Thyroid gland (tissue), 4 donors: Measurements from ENCODE around the gene RNF144A. TPM values are rescaled to one million over a fixed set of nuclear protein-coding genes. Genes with fewer than 3 reads are reported as not detected.

ENCODE experiments used
- DNase-seq, 2 donors: peaks; one replicate each; pipeline ENCODE4 v3.0.0-alpha.2; 2019
- H3K27ac ChIP-seq, 3 donors: fragments of 200-600 bp; sonication (generic); 1 replicate in 2 of 3; 2 replicates in 1 of 3; pipeline ENCODE4 v1.5.1; 2016 to 2019; ENCODE audit warnings: mild to moderate bottlenecking in 1 of 3, moderate library complexity in 1 of 3
- H3K27me3 ChIP-seq: fragments of 200-600 bp; sonication (generic); one replicate; pipeline ENCODE4 v1.5.1; 2019
- H3K36me3 ChIP-seq, 2 donors: fragments of 200-600 bp; sonication (generic); one replicate each; pipeline ENCODE4 v1.5.1; 2016 to 2019
- H3K4me1 ChIP-seq, 2 donors: fragments of 200-600 bp; sonication (generic); one replicate each; pipeline ENCODE4 v1.5.1; 2017 to 2019
- H3K4me3 ChIP-seq, 3 donors: fragments of 200-600 bp; sonication (generic); replicated peaks in 1 of 3; 1 replicate in 2 of 3; 2 replicates in 1 of 3; pipeline ENCODE4 v1.5.1; 2016; ENCODE audit warnings: mild to moderate bottlenecking in 1 of 3
- H3K9me3 ChIP-seq: fragments of 200-600 bp; sonication (generic); one replicate; pipeline ENCODE4 v1.5.1; 2017
- CTCF ChIP-seq, 6 experiments: fragments of 200-600 bp in 3 of 6; fragments of 450-650 bp in 3 of 6; sonication (generic) in 3 of 6; IDR thresholded peaks; one replicate each; pipeline ENCODE4 v1.5.1; 2016 to 2019; ENCODE audit warnings: antibody characterized with exemption in 6 of 6, mild to moderate bottlenecking in 2 of 6, inconsistent platforms in 1 of 6, moderate library complexity in 1 of 6
- POLR2A ChIP-seq, 2 donors: fragments of 450-650 bp; IDR thresholded peaks; one replicate each; pipeline ENCODE4 v1.6.1; 2017; ENCODE audit warnings: antibody characterized with exemption in 2 of 2, mild to moderate bottlenecking in 2 of 2, moderate library complexity in 1 of 2
- WGBS, 2 donors: methylation state at CpG; one replicate each; pipeline ENCODE4 v1.1.5; 2017; 5-methylcytosine and 5-hydroxymethylcytosine counted together
- intact Hi-C: fragments of 100-400 bp; cut with DNase I; formaldehyde crosslinking; loops from one replicate; pipeline ENCODE4 v1.15.1; 2023
- total RNA-seq, 4 donors: library from RNA; depleted of rRNA; stranded (reverse); fragments of >200 nt; gene quantifications; one replicate each; pipeline ENCODE4 v1.2.3, GENCODE V29; 2016

RNF144A gene
- total RNA-seq, 4 donors from 2014 or later = 8.0 to 12.2 (median 10.6) TPM

GRCh38 chr2:7010391-7011054, 93.3 kb downstream of the RNF144A start:
- intact Hi-C loops = no loop called here
- no peak for DNase-seq
- Histone ChIP-seq H3K4me1 (peaks cover 6 to 39% of the 10 kb centered on the region in 2 donors), H3K9me3 (no peaks in the 10 kb centered on the region), H3K27ac (no peak overlapping the region), H3K27me3 (no peaks in the 10 kb centered on the region), H3K4me3 (no peak overlapping the region), H3K36me3 (no peaks in the 10 kb centered on the region)
- no peak for TF ChIP-seq POLR2A (IDR thresholded peaks at IDR 0.05)
- no peak for TF ChIP-seq CTCF (IDR thresholded peaks at IDR 0.05)
- 68 to 86% methylated on average over 10 of the region's 10 CpGs for WGBS, 2 donors

- Histone ChIP-seq H3K4me3 (no peak overlapping the region), H3K36me3 (no peaks in the 10 kb centered on the region), H3K9me3 (no peaks in the 10 kb centered on the region), H3K27ac (no peak overlapping the region), H3K27me3 (no peaks in the 10 kb centered on the region), H3K4me1 (peaks cover 6 to 37% of the 10 kb centered on the region in 2 donors)
- intact Hi-C loops = no loop called here
- WGBS, 2 donors = 85 to 95% methylated on average over 7 of the region's 7 CpGs
- TF ChIP-seq CTCF (IDR thresholded peaks at IDR 0.05) (no peak), POLR2A (IDR thresholded peaks at IDR 0.05) (no peak)
- DNase-seq = no peak
These were observed 94.3 kb downstream of the RNF144A start for GRCh38 chr2:7011356-7012083.

- no peaks in the 10 kb centered on the region for H3K9me3 ChIP-seq
- no peaks in the 10 kb centered on the region for H3K27me3 ChIP-seq
- WGBS, 2 donors = 96 to 97% methylated on average over 6 of the region's 6 CpGs
- no peak overlapping the region for H3K27ac ChIP-seq
- DNase-seq = no peak
- H3K4me3 ChIP-seq = no peak overlapping the region
- intact Hi-C loops = no loop called here
- H3K4me1 ChIP-seq = peaks cover 6 to 30% of the 10 kb centered on the region in 2 donors
- H3K36me3 ChIP-seq = no peaks in the 10 kb centered on the region
- no peak for TF ChIP-seq POLR2A (IDR thresholded peaks at IDR 0.05)
- TF ChIP-seq CTCF (IDR thresholded peaks at IDR 0.05) = no peak
These were observed 95.0 kb downstream of the RNF144A start for GRCh38 chr2:7012141-7012764.

- Histone ChIP-seq H3K4me1 (peaks cover 1 to 16% of the 10 kb centered on the region in 2 donors), H3K36me3 (no peaks in the 10 kb centered on the region), H3K4me3 (no peak overlapping the region), H3K27ac (no peak overlapping the region), H3K9me3 (no peaks in the 10 kb centered on the region), H3K27me3 (no peaks in the 10 kb centered on the region)
- no peak for DNase-seq
- TF ChIP-seq POLR2A (IDR thresholded peaks at IDR 0.05) (no peak), CTCF (IDR thresholded peaks at IDR 0.05) (no peak)
- 74% methylated on average over 3 of the region's 3 CpGs for WGBS, 2 donors
- intact Hi-C loops = no loop called here
These were observed 96.4 kb downstream of the RNF144A start for GRCh38 chr2:7013471-7014160.
